ENCODE data around the gene PLEKHA1.

Gene PLEKHA1

GRCh38 chr10:122346326-122346950 is 28.1 kb upstream of the PLEKHA1 start:
- H3K36me3 ChIP-seq (ENCODE audit: insufficient read depth, low read length), result no peaks in the 10 kb centered on the region
- no peaks in the 10 kb centered on the region for H3K4me1 ChIP-seq (ENCODE audit: insufficient read depth, low read length)
- H3K27ac ChIP-seq (ENCODE audit: low read length), result no peak overlapping the region
- H3K4me3 ChIP-seq (ENCODE audit: low read depth in 1 of 2, low read length in 2 of 2), result no peak overlapping the region
- no peak overlapping the region for H2AFZ ChIP-seq (ENCODE audit: low read depth, low read length)
- no peak overlapping the region for H3K4me2 ChIP-seq (ENCODE audit: insufficient read depth, low read length)
- ATAC-seq (ENCODE audit: insufficient read depth, low read depth) (no peak), DNase-seq (no peak)
- H3K9me3 ChIP-seq (ENCODE audit: insufficient read depth, low read length, severe bottlenecking), result no peaks in the 10 kb centered on the region
- H3K9ac ChIP-seq (ENCODE audit: low read depth, low read length), result no peak overlapping the region
- H3K79me2 ChIP-seq (ENCODE audit: insufficient read depth, low read length), result no peaks in the 10 kb centered on the region
- no peaks in the 10 kb centered on the region for H4K20me1 ChIP-seq (ENCODE audit: insufficient read depth, low read length)
- TF ChIP-seq EZH2 (IDR thresholded peaks at IDR 0.05; ENCODE audit: borderline replicate concordance, low read depth, low read length, severe bottlenecking) (no peak), CTCF (IDR thresholded peaks at IDR 0.05; ENCODE audit: borderline replicate concordance, extremely low read depth, low read length, poor library complexity, severe bottlenecking) (no peak)
- H3K27me3 ChIP-seq (ENCODE audit: insufficient read depth, low read length, poor library complexity), result no peaks in the 10 kb centered on the region

GRCh38 chr10:122347170-122347841 is 27.2 kb upstream of the PLEKHA1 start:
- no peak for ATAC-seq (ENCODE audit: insufficient read depth, low read depth)
- H3K36me3 ChIP-seq (ENCODE audit: insufficient read depth, low read length), result no peaks in the 10 kb centered on the region
- TF ChIP-seq EZH2 (IDR thresholded peaks at IDR 0.05; ENCODE audit: borderline replicate concordance, low read depth, low read length, severe bottlenecking), result no peak
- no peak for TF ChIP-seq CTCF (IDR thresholded peaks at IDR 0.05; ENCODE audit: borderline replicate concordance, extremely low read depth, low read length, poor library complexity, severe bottlenecking)
- H3K9me3 ChIP-seq (ENCODE audit: insufficient read depth, low read length, severe bottlenecking), result no peaks in the 10 kb centered on the region
- H3K4me2 ChIP-seq (ENCODE audit: insufficient read depth, low read length), result no peak overlapping the region
- H3K9ac ChIP-seq (ENCODE audit: low read depth, low read length), result no peak overlapping the region
- H3K27ac ChIP-seq (ENCODE audit: low read length), result no peak overlapping the region
- no peaks in the 10 kb centered on the region for H4K20me1 ChIP-seq (ENCODE audit: insufficient read depth, low read length)
- H3K27me3 ChIP-seq (ENCODE audit: insufficient read depth, low read length, poor library complexity), result no peaks in the 10 kb centered on the region
- H3K79me2 ChIP-seq (ENCODE audit: insufficient read depth, low read length), result no peaks in the 10 kb centered on the region
- H3K4me3 ChIP-seq (ENCODE audit: low read depth in 1 of 2, low read length in 2 of 2), result no peak overlapping the region
- H2AFZ ChIP-seq (ENCODE audit: low read depth, low read length), result no peak overlapping the region
- no peaks in the 10 kb centered on the region for H3K4me1 ChIP-seq (ENCODE audit: insufficient read depth, low read length)
- DNase-seq, result no peak

- peak; percentile 42; the same call in 1 of the 3 replicates for ATAC-seq (ENCODE audit: insufficient read depth, low read depth)
- no peak for DNase-seq
- H3K4me1 ChIP-seq (ENCODE audit: insufficient read depth, low read length), result no peaks in the 10 kb centered on the region
- H3K4me3 ChIP-seq (ENCODE audit: low read depth in 1 of 2, low read length in 2 of 2), result no peak overlapping the region
- no peak for TF ChIP-seq EZH2 (IDR thresholded peaks at IDR 0.05; ENCODE audit: borderline replicate concordance, low read depth, low read length, severe bottlenecking)
- no peak for TF ChIP-seq CTCF (IDR thresholded peaks at IDR 0.05; ENCODE audit: borderline replicate concordance, extremely low read depth, low read length, poor library complexity, severe bottlenecking)
- no peak overlapping the region for H3K4me2 ChIP-seq (ENCODE audit: insufficient read depth, low read length)
- no peak overlapping the region for H2AFZ ChIP-seq (ENCODE audit: low read depth, low read length)
- H3K27me3 ChIP-seq (ENCODE audit: insufficient read depth, low read length, poor library complexity), result no peaks in the 10 kb centered on the region
- no peak overlapping the region for H3K9ac ChIP-seq (ENCODE audit: low read depth, low read length)
- H4K20me1 ChIP-seq (ENCODE audit: insufficient read depth, low read length), result no peaks in the 10 kb centered on the region
- H3K36me3 ChIP-seq (ENCODE audit: insufficient read depth, low read length), result no peaks in the 10 kb centered on the region
- no peaks in the 10 kb centered on the region for H3K9me3 ChIP-seq (ENCODE audit: insufficient read depth, low read length, severe bottlenecking)
- no peak overlapping the region for H3K27ac ChIP-seq (ENCODE audit: low read length)
- H3K79me2 ChIP-seq (ENCODE audit: insufficient read depth, low read length), result no peaks in the 10 kb centered on the region
Measured at GRCh38 chr10:122348512-122348911, 26.0 kb upstream of the PLEKHA1 start.

Data from DND-41 (cell line).